ENCODE data around the gene OR4N2.

DNA sequence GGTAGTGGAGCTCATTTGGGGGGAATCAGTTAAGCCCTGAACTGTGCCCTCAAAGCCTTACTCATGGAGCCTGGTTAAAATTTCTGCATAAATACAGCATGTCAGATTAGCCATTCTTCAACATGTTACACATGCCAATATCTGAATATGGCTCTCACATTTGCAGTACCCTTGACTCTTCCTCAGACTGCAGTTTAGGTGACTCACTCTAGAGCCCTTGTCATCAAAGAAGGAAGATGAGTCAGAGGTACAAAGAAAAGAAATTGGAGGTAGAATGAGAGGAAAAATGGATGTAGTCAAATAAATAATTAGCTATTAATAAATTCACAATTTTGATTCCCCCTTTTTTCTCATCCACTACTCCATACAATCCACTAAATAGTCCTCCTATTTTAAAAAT lies 47.8 kb downstream of the OR4N2 start:
- TF ChIP-seq, protein P1, sequence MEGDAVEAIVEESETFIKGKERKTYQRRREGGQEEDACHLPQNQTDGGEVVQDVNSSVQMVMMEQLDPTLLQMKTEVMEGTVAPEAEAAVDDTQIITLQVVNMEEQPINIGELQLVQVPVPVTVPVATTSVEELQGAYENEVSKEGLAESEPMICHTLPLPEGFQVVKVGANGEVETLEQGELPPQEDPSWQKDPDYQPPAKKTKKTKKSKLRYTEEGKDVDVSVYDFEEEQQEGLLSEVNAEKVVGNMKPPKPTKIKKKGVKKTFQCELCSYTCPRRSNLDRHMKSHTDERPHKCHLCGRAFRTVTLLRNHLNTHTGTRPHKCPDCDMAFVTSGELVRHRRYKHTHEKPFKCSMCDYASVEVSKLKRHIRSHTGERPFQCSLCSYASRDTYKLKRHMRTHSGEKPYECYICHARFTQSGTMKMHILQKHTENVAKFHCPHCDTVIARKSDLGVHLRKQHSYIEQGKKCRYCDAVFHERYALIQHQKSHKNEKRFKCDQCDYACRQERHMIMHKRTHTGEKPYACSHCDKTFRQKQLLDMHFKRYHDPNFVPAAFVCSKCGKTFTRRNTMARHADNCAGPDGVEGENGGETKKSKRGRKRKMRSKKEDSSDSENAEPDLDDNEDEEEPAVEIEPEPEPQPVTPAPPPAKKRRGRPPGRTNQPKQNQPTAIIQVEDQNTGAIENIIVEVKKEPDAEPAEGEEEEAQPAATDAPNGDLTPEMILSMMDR (IDR thresholded peaks at IDR 0.05): no peak
- TF ChIP-seq EP300 (IDR thresholded peaks at IDR 0.05) (no peak), POLR2A (IDR thresholded peaks at IDR 0.05) (no peak), POLR2AphosphoS5 (IDR thresholded peaks at IDR 0.05) (no peak)

All from upper lobe of left lung (tissue), 4 donors.